NB4 (cell line): ENCODE results near the gene FAM131A.
"Not testable (repeated sequence)": the region's sequence is repeated elsewhere in the genome, so short reads cannot be mapped to it uniquely, and the experiment has no call there.

Experiments used
- DNase-seq: peaks from one replicate; pipeline ENCODE4 v3.0.0; 2010; ENCODE audit warnings: low read depth
- H3K4me3 ChIP-seq: one replicate; pipeline ENCODE4 v1.5.1; 2011; ENCODE audit warnings: mild to moderate bottlenecking, low read depth, low read length, moderate library complexity
- CTCF ChIP-seq: IDR thresholded peaks from one replicate; pipeline ENCODE4 v1.5.1; 2012; ENCODE audit warnings: low read depth, low read length
- MAX ChIP-seq: IDR thresholded peaks from 2 replicates; pipeline ENCODE4 v1.6.1; 2011; ENCODE audit warnings: low read depth, low read length
- MYC ChIP-seq: IDR thresholded peaks from 2 replicates; pipeline ENCODE4 v1.6.1; 2011; ENCODE audit warnings: low read depth, low read length
- POLR2A ChIP-seq: IDR thresholded peaks from 2 replicates; pipeline ENCODE4 v1.6.1; 2011; ENCODE audit warnings: mild to moderate bottlenecking; ENCODE audit not compliant: insufficient read length; ENCODE audit errors: extremely low read depth

The FAM131A gene

GRCh38 chr3:184338511-184338945 lies 1.1 kb downstream of the FAM131A start:
- no peak for TF ChIP-seq MYC
- no peak for TF ChIP-seq MAX
- no peak for TF ChIP-seq POLR2A
- TF ChIP-seq CTCF, result no peak
- no peak overlapping the region for H3K4me3 ChIP-seq
- DNase-seq, result no peak

GRCh38 chr3:184339001-184339400 lies 1.6 kb downstream of the FAM131A start:
- no peak for TF ChIP-seq POLR2A
- no peak for TF ChIP-seq MAX
- no peak for TF ChIP-seq CTCF
- TF ChIP-seq MYC, result no peak
- no peak overlapping the region for H3K4me3 ChIP-seq
- DNase-seq, result no peak

- not testable (repeated sequence) for DNase-seq, H3K4me3 ChIP-seq
These were observed 2.2 kb downstream of the FAM131A start for GRCh38 chr3:184339451-184340135.

- no peak overlapping the region for H3K4me3 ChIP-seq
- DNase-seq, result no peak
- TF ChIP-seq MAX (no peak), POLR2A (no peak), MYC (no peak), CTCF (no peak)
These were observed 4.5 kb downstream of the FAM131A start for GRCh38 chr3:184341925-184342324.

- no peak overlapping the region for H3K4me3 ChIP-seq
- no peak for DNase-seq
- TF ChIP-seq POLR2A, result no peak
- no peak for TF ChIP-seq MAX
- TF ChIP-seq MYC, result no peak
- TF ChIP-seq CTCF, result no peak
These were observed 5.9 kb downstream of the FAM131A start for GRCh38 chr3:184343200-184343876.

GRCh38 chr3:184344579-184345316 lies 7.3 kb downstream of the FAM131A start:
- no peak for DNase-seq
- H3K4me3 ChIP-seq, result no peak overlapping the region
- TF ChIP-seq MAX (no peak), POLR2A (no peak), CTCF (no peak), MYC (no peak)
